ENCODE results near the gene UBE2J2. TPM values are rescaled to one million over a fixed set of nuclear protein-coding genes. Genes with fewer than 3 reads are reported as not detected.

UBE2J2 gene
- total RNA-seq, 1 experiment from 2014 or later: 83.4 TPM

- H3K27me3 Mint-ChIP-seq (ENCODE audit: low read depth): peaks cover 4% of the 10 kb centered on the region
- H3K9me3 Mint-ChIP-seq: no peaks in the 10 kb centered on the region
- Histone ChIP-seq H2AK5ac (ENCODE audit: insufficient read length, low read length) (no peak overlapping the region), H3K27ac (ENCODE audit: insufficient read length, low read depth, low read length) (no peak overlapping the region), H3K56ac (ENCODE audit: insufficient read length, low read depth, low read length) (no peak overlapping the region), H3K14ac (ENCODE audit: insufficient read depth, low read length) (no peak overlapping the region), H3K79me2 (ENCODE audit: insufficient read depth, low read length) (no peaks in the 10 kb centered on the region), H3K9me3 (ENCODE audit: control insufficient read depth, low read depth, low read length) (no peaks in the 10 kb centered on the region), H4K91ac (ENCODE audit: insufficient read length, low read depth, low read length) (no peak overlapping the region), H3K23me2 (ENCODE audit: insufficient read length, low read depth, low read length, poor library complexity, severe bottlenecking) (no peaks in the 10 kb centered on the region), H3K23ac (ENCODE audit: insufficient read length, low read depth, low read length) (no peak overlapping the region), H2AFZ (ENCODE audit: low read length) (no peak overlapping the region), H3T11ph (ENCODE audit: low read length) (no peak overlapping the region), H4K5ac (ENCODE audit: insufficient read length, low read depth, low read length) (no peak overlapping the region), H2BK12ac (ENCODE audit: insufficient read length, low read depth, low read length) (no peak overlapping the region), H3K4me1 (ENCODE audit: insufficient read depth, low read length) (no peaks in the 10 kb centered on the region), H3K27me3 (ENCODE audit: insufficient read depth, low read length) (no peaks in the 10 kb centered on the region), H2BK5ac (ENCODE audit: insufficient read length, low read length) (no peak overlapping the region), H2BK15ac (ENCODE audit: low read depth, low read length) (no peak overlapping the region), H3K4ac (ENCODE audit: low read depth, low read length) (no peak overlapping the region), H3K18ac (ENCODE audit: insufficient read length, low read depth, low read length) (no peak overlapping the region), H2BK20ac (ENCODE audit: low read depth, low read length, poor library complexity, severe bottlenecking) (no peak overlapping the region), H4K20me1 (ENCODE audit: control insufficient read depth, insufficient read depth, insufficient read length) (no peaks in the 10 kb centered on the region), H3K4me2 (ENCODE audit: insufficient read depth, insufficient read length, low read length) (no peak overlapping the region), H4K8ac (replicated peaks; ENCODE audit: insufficient read length, low read depth, low read length) (no peak overlapping the region), H3K9ac (ENCODE audit: extremely low read depth, insufficient read length, low read length) (no peak overlapping the region), H3K79me1 (ENCODE audit: insufficient read depth, low read depth, low read length, poor library complexity, severe bottlenecking) (no peaks in the 10 kb centered on the region), H2BK120ac (ENCODE audit: low read depth, low read length, poor library complexity, severe bottlenecking) (no peak overlapping the region)
- DNase-seq: no peak
- TF ChIP-seq, protein P1, sequence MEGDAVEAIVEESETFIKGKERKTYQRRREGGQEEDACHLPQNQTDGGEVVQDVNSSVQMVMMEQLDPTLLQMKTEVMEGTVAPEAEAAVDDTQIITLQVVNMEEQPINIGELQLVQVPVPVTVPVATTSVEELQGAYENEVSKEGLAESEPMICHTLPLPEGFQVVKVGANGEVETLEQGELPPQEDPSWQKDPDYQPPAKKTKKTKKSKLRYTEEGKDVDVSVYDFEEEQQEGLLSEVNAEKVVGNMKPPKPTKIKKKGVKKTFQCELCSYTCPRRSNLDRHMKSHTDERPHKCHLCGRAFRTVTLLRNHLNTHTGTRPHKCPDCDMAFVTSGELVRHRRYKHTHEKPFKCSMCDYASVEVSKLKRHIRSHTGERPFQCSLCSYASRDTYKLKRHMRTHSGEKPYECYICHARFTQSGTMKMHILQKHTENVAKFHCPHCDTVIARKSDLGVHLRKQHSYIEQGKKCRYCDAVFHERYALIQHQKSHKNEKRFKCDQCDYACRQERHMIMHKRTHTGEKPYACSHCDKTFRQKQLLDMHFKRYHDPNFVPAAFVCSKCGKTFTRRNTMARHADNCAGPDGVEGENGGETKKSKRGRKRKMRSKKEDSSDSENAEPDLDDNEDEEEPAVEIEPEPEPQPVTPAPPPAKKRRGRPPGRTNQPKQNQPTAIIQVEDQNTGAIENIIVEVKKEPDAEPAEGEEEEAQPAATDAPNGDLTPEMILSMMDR (conservative IDR thresholded peaks at IDR 0.05): no peak
- H3K4me3 Mint-ChIP-seq: no peak overlapping the region
- peaks cover 5 to 12% (median 11%) of the 10 kb centered on the region in 3 experiments; a peak in 6 of 7 replicates for H3K36me3 Mint-ChIP-seq (ENCODE audit: insufficient read depth in 1 of 3, low read depth in 3 of 3)
- WGBS (ENCODE audit: extremely low coverage, insufficient read length, low lambda C conversion rate): no CpG with 5 or more reads among the region's 24 CpGs
- H3K4me1 Mint-ChIP-seq: peaks cover 2 to 3% of the 10 kb centered on the region in 2 experiments; a peak in 3 of 4 replicates
- H3K27ac Mint-ChIP-seq: no peak overlapping the region
Measured at GRCh38 chr1:1212780-1213344, 60.8 kb downstream of the UBE2J2 start.

All from H9 (cell line).